ENCODE data around the gene HSPA1A. TPM values are rescaled to one million over a fixed set of nuclear protein-coding genes. Genes with fewer than 3 reads are reported as not detected.

The HSPA1A gene
- total and polyA plus RNA-seq, 9 of the 15 experiments (the other 6 are each of a cell fraction or from before 2014, with no cell fraction given): 2.2 to 273 (median 107) TPM

GRCh38 chr6:31776989-31777666 lies 38.2 kb upstream of the HSPA1A start, which contains the start of gene VWA7 (continued):
- TF ChIP-seq MTA3 (IDR thresholded peaks at IDR 0.05; ENCODE audit: borderline replicate concordance) (peak; percentile 98), XRCC4 (IDR thresholded peaks at IDR 0.05; ENCODE audit: extremely low read depth, insufficient read depth, insufficient read length) (no peak), ARID3B (CRISPR knock-in tag; IDR thresholded peaks at IDR 0.05; ENCODE audit: borderline replicate concordance) (peak; percentile 11; the same call in 1 of the 2 replicates), PTRF (tag; IDR thresholded peaks at IDR 0.05) (no peak), ZBTB26 (CRISPR knock-in tag; IDR thresholded peaks at IDR 0.05) (peak; percentile 43; the same call in 1 of the 2 replicates), HMBOX1 (IDR thresholded peaks at IDR 0.05) (peak; percentile 83; the same call in 1 of the 2 replicates), ZNF507 (tag; conservative IDR thresholded peaks at IDR 0.05) (no peak), NCOA1 (IDR thresholded peaks at IDR 0.05; ENCODE audit: low read depth) (peak; percentile 93), LCOR (CRISPR knock-in tag; IDR thresholded peaks at IDR 0.05) (peak; percentile 98), PCBP1 (IDR thresholded peaks at IDR 0.05; ENCODE audit: low read depth, low read length, poor library complexity, severe bottlenecking) (peak; percentile 96)
